A549 (cell line): ENCODE measurements around the gene CCDC85C. TPM values are rescaled to one million over a fixed set of nuclear protein-coding genes. Genes with fewer than 3 reads are reported as not detected.

ENCODE experiments used
- ATAC-seq, 2 experiments: fragments of 200-7000 bp in 1 of 2; fragments of >200 bp in 1 of 2; cut with Nextera tagmentation in 1 of 2; cut with Tn5 transposase in 1 of 2; 3 replicates each; pipeline versions ENCODE4 v1.8.0 to v1.9.1; 2018 to 2020; ENCODE audit warnings: mild to moderate bottlenecking in 1 of 2, moderate library complexity in 1 of 2
- CTCF ChIA-PET: fragments of 300-600 bp; sonication (Branson Sonifier 250); formaldehyde crosslinking; extraction: SDS; loops from one replicate; lab custom pipeline; 2021; ENCODE audit warnings: antibody characterized with exemption, inconsistent platforms; lab: Yijun Ruan, JAX
- POLR2A ChIA-PET: fragments of 350-600 bp; formaldehyde crosslinking; extraction: SDS; loops from one replicate; lab custom pipeline; 2021; ENCODE audit warnings: antibody characterized with exemption, inconsistent platforms; lab: Yijun Ruan, JAX
- DNase-seq, 2 experiments: peaks; one replicate each; pipeline versions ENCODE4 v3.0.0 to v3.0.0-alpha.2; 2011 to 2016; ENCODE audit warnings: low read depth in 1 of 2, low spot score in 1 of 2
- FAIRE-seq: peaks from 2 replicates; lab custom pipeline; 2011; peaks lifted over from hg19 to GRCh38; lab: Jason Lieb, UNC
- H3K27ac ChIP-seq, 2 experiments: fragments of >200 bp; sonication (Bioruptor Twin); formaldehyde crosslinking; 3 replicates each; pipeline ENCODE4 v1.5.1; 2016 to 2017
- H3K4me1 ChIP-seq: fragments of >200 bp; sonication (Bioruptor Twin); formaldehyde crosslinking; 3 replicates; pipeline ENCODE4 v1.6.1; 2016
- H3K4me2 ChIP-seq: fragments of >200 bp; sonication (Bioruptor Twin); formaldehyde crosslinking; 3 replicates; pipeline ENCODE4 v1.6.1; 2016
- H3K4me3 ChIP-seq: fragments of >200 bp; sonication (Bioruptor Twin); formaldehyde crosslinking; 3 replicates; pipeline ENCODE4 v1.5.1; 2016
- H3K9me3 ChIP-seq: fragments of >200 bp; sonication (Bioruptor Twin); formaldehyde crosslinking; 3 replicates; pipeline ENCODE4 v1.6.1; 2016
- CBX2 ChIP-seq: fragments of 200-600 bp; sonication (generic); IDR thresholded peaks from 2 replicates; pipeline ENCODE4 v1.6.1; 2016; ENCODE audit warnings: low read depth, mild to moderate bottlenecking, borderline replicate concordance
- CHD4 ChIP-seq: fragments of 200-600 bp; sonication (generic); IDR thresholded peaks from 2 replicates; pipeline ENCODE4 v1.6.1; 2016; ENCODE audit warnings: antibody characterized with exemption, mild to moderate bottlenecking, borderline replicate concordance
- EHF ChIP-seq: fragments of 250-450 bp; sonication (Bioruptor Pico); IDR thresholded peaks from 2 replicates; pipeline ENCODE4 v1.5.0; 2020; ENCODE audit warnings: mild to moderate bottlenecking
- ESRRA ChIP-seq: fragments of 150-350 bp; IDR thresholded peaks from 2 replicates; pipeline ENCODE4 v1.6.1; 2014; ENCODE audit warnings: mild to moderate bottlenecking, low read length, borderline replicate concordance
- FOSL2 ChIP-seq, 2 experiments: fragments of 450-650 bp in 1 of 2; fragments of >200 bp in 1 of 2; sonication (Bioruptor Twin) in 1 of 2; formaldehyde crosslinking; IDR thresholded peaks; 2 replicates each; pipeline versions ENCODE4 v1.5.0 to v1.6.1; 2016 to 2020; ENCODE audit warnings: mild to moderate bottlenecking in 1 of 2, moderate library complexity in 1 of 2
- FOXS1 ChIP-seq: fragments of 250-450 bp; sonication (Bioruptor Pico); IDR thresholded peaks from 2 replicates; pipeline ENCODE4 v1.5.0; 2020; ENCODE audit warnings: mild to moderate bottlenecking, moderate library complexity
- HDAC2 ChIP-seq: fragments of 200-600 bp; sonication (generic); IDR thresholded peaks from 2 replicates; pipeline ENCODE4 v1.6.1; 2016
- HOXB13 ChIP-seq: fragments of 250-450 bp; sonication (Bioruptor Pico); IDR thresholded peaks from 2 replicates; pipeline ENCODE4 v1.5.0; 2020; ENCODE audit warnings: low read depth, mild to moderate bottlenecking, moderate library complexity
- KDM1A ChIP-seq: fragments of 200-600 bp; sonication (generic); IDR thresholded peaks from 2 replicates; pipeline ENCODE4 v1.6.1; 2016; ENCODE audit warnings: low read depth, mild to moderate bottlenecking
- MAFK ChIP-seq: fragments of 450-650 bp; IDR thresholded peaks from 2 replicates; pipeline ENCODE4 v1.6.1; 2014; ENCODE audit not compliant: partially characterized antibody
- MYC ChIP-seq: IDR thresholded peaks from 2 replicates; pipeline ENCODE4 v1.6.1; 2012; ENCODE audit warnings: mild to moderate bottlenecking, inconsistent platforms, low read length, improper control_type of control experiment, borderline replicate concordance
- PHF8 ChIP-seq: fragments of 200-600 bp; sonication (generic); IDR thresholded peaks from 2 replicates; pipeline ENCODE4 v1.6.1; 2016; ENCODE audit warnings: low read depth, mild to moderate bottlenecking, antibody characterized with exemption, moderate library complexity, borderline replicate concordance
- POLR2AphosphoS2 ChIP-seq: conservative IDR thresholded peaks from 2 replicates; pipeline ENCODE4 v1.6.1; 2012; ENCODE audit warnings: low read length, improper control_type of control experiment, inconsistent platforms
- RARB ChIP-seq: fragments of 250-450 bp; sonication (Bioruptor Pico); IDR thresholded peaks from 2 replicates; pipeline ENCODE4 v1.8.0; 2021; ENCODE audit warnings: mild to moderate bottlenecking, moderate library complexity
- RCOR1 ChIP-seq: fragments of 150-350 bp; IDR thresholded peaks from 2 replicates; pipeline ENCODE4 v1.6.1; 2014; ENCODE audit warnings: antibody characterized with exemption, low read length, low read depth
- RFX5 ChIP-seq: fragments of 450-650 bp; IDR thresholded peaks from 2 replicates; pipeline ENCODE4 v1.7.1; 2014; ENCODE audit warnings: antibody characterized with exemption, mild to moderate bottlenecking, moderate library complexity
- RNF2 ChIP-seq: fragments of 200-600 bp; sonication (generic); IDR thresholded peaks from 2 replicates; pipeline ENCODE4 v1.6.1; 2016; ENCODE audit warnings: low read depth, mild to moderate bottlenecking, antibody characterized with exemption, moderate library complexity, borderline replicate concordance
- TP53 ChIP-seq: fragments of 250-450 bp; sonication (Bioruptor Pico); IDR thresholded peaks from 2 replicates; pipeline ENCODE4 v1.5.0; 2021; ENCODE audit warnings: mild to moderate bottlenecking, moderate library complexity
- WGBS: methylation state at CpG from one replicate; pipeline ENCODE4 v1.1.6; 2017; ENCODE audit errors: missing lambda C conversion rate; 5-methylcytosine and 5-hydroxymethylcytosine counted together
- polyA plus RNA-seq, 4 experiments: library from polyadenylated mRNA; depleted of rRNA in 3 of 4; stranded (reverse); fragments of >200 nt; fragmentation: RNase III in 1 of 4; extraction: RNeasy Plus Mini Kit Qiagen cat#74134 plus additional on column Dnase treatment in 1 of 4; gene quantifications; 2 replicates in 3 of 4; 3 replicates in 1 of 4; pipeline ENCODE4 v1.2.3, GENCODE V29; 2011 to 2017
- TF ChIP-seq, protein P1 (sequence below): IDR thresholded peaks from 2 replicates; pipeline ENCODE4 v1.6.1; 2012
- TF ChIP-seq, protein P2 (sequence below): fragments of >200 bp; sonication (Bioruptor Twin); formaldehyde crosslinking; IDR thresholded peaks from 3 replicates; pipeline ENCODE4 v1.6.1; 2016
- TF ChIP-seq, protein P3 (sequence below): fragments of 200-600 bp; sonication (generic); IDR thresholded peaks from 2 replicates; pipeline ENCODE4 v1.6.1; 2016; ENCODE audit warnings: antibody characterized with exemption, mild to moderate bottlenecking, moderate library complexity
- TF ChIP-seq, protein P4 (sequence below): fragments of 250-450 bp; sonication (Bioruptor Pico); IDR thresholded peaks from 2 replicates; pipeline ENCODE4 v1.5.0; 2021; ENCODE audit warnings: mild to moderate bottlenecking, moderate library complexity, borderline replicate concordance
- TF ChIP-seq, protein P5 (sequence below): IDR thresholded peaks from 2 replicates; pipeline ENCODE4 v1.6.1; 2012

Gene CCDC85C
- polyA plus RNA-seq, 2 of the 4 experiments (the other 2 are of a cell fraction), result 11.4 to 31.4 TPM

- Histone ChIP-seq H3K9me3 (no peaks in the 10 kb centered on the region), H3K27ac (peak within 1 kb of the TSS; percentile 63 to 82; a peak in 5 of 6 replicates), H3K4me1 (0 out of 3 replicates have a peak, but pooled peaks cover 7% of the 10 kb centered on the region), H3K4me3 (peak within 1 kb of the TSS; percentile 44), H3K4me2 (peak within 1 kb of the TSS; percentile 86)
- ChIA-PET POLR2A (no interaction called here), CTCF (interaction anchor here (1.1 to 2.2 kb wide), 6 partner anchors 11 to 254 kb away, joined by 3 to 7 read pairs (median 3); no protein-coding TSS in a partner anchor)
- no peak for DNase-seq
- FAIRE-seq, result no peak
- ATAC-seq, result peak; percentile 70 to 76
- TF ChIP-seq FOXS1 (CRISPR knock-in tag) (no peak), RNF2 (no peak), RCOR1 (no peak)
- TF ChIP-seq, protein P1, sequence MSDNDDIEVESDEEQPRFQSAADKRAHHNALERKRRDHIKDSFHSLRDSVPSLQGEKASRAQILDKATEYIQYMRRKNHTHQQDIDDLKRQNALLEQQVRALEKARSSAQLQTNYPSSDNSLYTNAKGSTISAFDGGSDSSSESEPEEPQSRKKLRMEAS, result peak; percentile 36; the same call in 1 of the 2 replicates
- TF ChIP-seq, protein P2, sequence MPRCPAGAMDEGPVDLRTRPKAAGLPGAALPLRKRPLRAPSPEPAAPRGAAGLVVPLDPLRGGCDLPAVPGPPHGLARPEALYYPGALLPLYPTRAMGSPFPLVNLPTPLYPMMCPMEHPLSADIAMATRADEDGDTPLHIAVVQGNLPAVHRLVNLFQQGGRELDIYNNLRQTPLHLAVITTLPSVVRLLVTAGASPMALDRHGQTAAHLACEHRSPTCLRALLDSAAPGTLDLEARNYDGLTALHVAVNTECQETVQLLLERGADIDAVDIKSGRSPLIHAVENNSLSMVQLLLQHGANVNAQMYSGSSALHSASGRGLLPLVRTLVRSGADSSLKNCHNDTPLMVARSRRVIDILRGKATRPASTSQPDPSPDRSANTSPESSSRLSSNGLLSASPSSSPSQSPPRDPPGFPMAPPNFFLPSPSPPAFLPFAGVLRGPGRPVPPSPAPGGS, result no peak
- 78% methylated on average over 26 of the region's 91 CpGs for WGBS
Observed at GRCh38 chr14:99644723-99645544, 40.9 kb upstream of the CCDC85C start, which contains the start of gene HHIPL1. Gene HHIPL1 (plus strand): TSS chr14:99645129. CDS start chr14:99645208, 79 bp downstream.

- DNase-seq, result no peak
- no peak overlapping the region for H3K27ac ChIP-seq
- WGBS, result 94% methylated on average over 9 of the region's 11 CpGs
- no peak for ATAC-seq
- 0 out of 3 replicates have a peak, but pooled peaks cover 7% of the 10 kb centered on the region for H3K4me1 ChIP-seq
- no peaks in the 10 kb centered on the region for H3K9me3 ChIP-seq
- ChIA-PET POLR2A (no interaction called here), CTCF (interaction anchor here (1.1 to 2.2 kb wide), 4 partner anchors 12 to 126 kb away, joined by 3 to 7 read pairs (median 4); no protein-coding TSS in a partner anchor)
- TF ChIP-seq FOSL2 (IDR thresholded peaks at IDR 0.05) (no peak), FOSL2 (CRISPR knock-in tag; IDR thresholded peaks at IDR 0.05) (no peak), FOXS1 (CRISPR knock-in tag) (no peak), KDM1A (no peak), CHD4 (no peak), MYC (no peak), POLR2AphosphoS2 (no peak), RARB (CRISPR knock-in tag) (no peak), RFX5 (no peak), PHF8 (no peak), EHF (CRISPR knock-in tag) (no peak), TP53 (CRISPR knock-in tag) (no peak), MAFK (no peak), ESRRA (no peak), HOXB13 (CRISPR knock-in tag) (no peak), CBX2 (no peak), HDAC2 (no peak), RNF2 (no peak)
- TF ChIP-seq, protein P3, sequence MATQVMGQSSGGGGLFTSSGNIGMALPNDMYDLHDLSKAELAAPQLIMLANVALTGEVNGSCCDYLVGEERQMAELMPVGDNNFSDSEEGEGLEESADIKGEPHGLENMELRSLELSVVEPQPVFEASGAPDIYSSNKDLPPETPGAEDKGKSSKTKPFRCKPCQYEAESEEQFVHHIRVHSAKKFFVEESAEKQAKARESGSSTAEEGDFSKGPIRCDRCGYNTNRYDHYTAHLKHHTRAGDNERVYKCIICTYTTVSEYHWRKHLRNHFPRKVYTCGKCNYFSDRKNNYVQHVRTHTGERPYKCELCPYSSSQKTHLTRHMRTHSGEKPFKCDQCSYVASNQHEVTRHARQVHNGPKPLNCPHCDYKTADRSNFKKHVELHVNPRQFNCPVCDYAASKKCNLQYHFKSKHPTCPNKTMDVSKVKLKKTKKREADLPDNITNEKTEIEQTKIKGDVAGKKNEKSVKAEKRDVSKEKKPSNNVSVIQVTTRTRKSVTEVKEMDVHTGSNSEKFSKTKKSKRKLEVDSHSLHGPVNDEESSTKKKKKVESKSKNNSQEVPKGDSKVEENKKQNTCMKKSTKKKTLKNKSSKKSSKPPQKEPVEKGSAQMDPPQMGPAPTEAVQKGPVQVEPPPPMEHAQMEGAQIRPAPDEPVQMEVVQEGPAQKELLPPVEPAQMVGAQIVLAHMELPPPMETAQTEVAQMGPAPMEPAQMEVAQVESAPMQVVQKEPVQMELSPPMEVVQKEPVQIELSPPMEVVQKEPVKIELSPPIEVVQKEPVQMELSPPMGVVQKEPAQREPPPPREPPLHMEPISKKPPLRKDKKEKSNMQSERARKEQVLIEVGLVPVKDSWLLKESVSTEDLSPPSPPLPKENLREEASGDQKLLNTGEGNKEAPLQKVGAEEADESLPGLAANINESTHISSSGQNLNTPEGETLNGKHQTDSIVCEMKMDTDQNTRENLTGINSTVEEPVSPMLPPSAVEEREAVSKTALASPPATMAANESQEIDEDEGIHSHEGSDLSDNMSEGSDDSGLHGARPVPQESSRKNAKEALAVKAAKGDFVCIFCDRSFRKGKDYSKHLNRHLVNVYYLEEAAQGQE, result no peak
- TF ChIP-seq, protein P4, sequence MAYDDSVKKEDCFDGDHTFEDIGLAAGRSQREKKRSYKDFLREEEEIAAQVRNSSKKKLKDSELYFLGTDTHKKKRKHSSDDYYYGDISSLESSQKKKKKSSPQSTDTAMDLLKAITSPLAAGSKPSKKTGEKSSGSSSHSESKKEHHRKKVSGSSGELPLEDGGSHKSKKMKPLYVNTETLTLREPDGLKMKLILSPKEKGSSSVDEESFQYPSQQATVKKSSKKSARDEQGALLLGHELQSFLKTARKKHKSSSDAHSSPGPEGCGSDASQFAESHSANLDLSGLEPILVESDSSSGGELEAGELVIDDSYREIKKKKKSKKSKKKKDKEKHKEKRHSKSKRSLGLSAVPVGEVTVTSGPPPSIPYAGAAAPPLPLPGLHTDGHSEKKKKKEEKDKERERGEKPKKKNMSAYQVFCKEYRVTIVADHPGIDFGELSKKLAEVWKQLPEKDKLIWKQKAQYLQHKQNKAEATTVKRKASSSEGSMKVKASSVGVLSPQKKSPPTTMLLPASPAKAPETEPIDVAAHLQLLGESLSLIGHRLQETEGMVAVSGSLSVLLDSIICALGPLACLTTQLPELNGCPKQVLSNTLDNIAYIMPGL, result no peak
- TF ChIP-seq, protein P5, sequence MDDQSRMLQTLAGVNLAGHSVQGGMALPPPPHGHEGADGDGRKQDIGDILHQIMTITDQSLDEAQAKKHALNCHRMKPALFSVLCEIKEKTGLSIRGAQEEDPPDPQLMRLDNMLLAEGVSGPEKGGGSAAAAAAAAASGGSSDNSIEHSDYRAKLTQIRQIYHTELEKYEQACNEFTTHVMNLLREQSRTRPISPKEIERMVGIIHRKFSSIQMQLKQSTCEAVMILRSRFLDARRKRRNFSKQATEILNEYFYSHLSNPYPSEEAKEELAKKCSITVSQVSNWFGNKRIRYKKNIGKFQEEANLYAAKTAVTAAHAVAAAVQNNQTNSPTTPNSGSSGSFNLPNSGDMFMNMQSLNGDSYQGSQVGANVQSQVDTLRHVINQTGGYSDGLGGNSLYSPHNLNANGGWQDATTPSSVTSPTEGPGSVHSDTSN, result no peak
- H3K4me3 ChIP-seq, result no peak overlapping the region
- no peak for FAIRE-seq
- H3K4me2 ChIP-seq, result no peak overlapping the region
Observed at GRCh38 chr14:99644035-99644587, 40.1 kb upstream of the CCDC85C start.
